Measurements from ENCODE around the gene PDGFC.

DNA sequence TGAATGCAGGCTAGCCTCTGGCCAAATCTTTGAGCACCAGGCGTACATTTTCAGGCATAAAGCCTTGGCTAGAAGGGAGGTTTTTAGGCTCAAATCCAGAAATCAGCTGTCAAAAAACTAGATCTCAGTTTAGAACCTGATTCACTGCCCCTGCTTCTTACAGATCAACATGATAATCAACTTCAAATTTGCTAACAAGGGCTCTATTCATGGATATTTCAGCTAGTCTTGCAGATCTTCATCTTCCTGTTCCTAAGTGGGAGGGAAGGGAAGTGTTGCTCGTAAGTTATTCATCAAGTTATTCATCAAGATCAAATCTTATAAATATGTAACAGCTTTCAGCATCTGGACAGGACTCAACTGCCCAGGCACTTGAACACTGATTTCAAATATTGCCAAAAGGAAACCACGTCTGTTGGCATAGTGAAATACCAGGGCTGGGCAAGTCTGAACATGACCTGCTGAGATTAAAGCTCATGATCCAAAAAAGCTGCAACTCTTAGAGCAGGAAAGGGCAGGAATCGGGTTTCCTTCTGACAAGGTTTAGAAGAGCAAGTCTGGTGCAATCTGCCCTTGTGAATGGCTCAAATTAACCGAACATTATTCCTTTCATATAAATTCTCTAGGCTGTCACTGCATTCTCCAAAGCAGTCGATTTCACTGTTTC, 200.3 kb downstream of the PDGFC start:
- TF ChIP-seq, protein P1, sequence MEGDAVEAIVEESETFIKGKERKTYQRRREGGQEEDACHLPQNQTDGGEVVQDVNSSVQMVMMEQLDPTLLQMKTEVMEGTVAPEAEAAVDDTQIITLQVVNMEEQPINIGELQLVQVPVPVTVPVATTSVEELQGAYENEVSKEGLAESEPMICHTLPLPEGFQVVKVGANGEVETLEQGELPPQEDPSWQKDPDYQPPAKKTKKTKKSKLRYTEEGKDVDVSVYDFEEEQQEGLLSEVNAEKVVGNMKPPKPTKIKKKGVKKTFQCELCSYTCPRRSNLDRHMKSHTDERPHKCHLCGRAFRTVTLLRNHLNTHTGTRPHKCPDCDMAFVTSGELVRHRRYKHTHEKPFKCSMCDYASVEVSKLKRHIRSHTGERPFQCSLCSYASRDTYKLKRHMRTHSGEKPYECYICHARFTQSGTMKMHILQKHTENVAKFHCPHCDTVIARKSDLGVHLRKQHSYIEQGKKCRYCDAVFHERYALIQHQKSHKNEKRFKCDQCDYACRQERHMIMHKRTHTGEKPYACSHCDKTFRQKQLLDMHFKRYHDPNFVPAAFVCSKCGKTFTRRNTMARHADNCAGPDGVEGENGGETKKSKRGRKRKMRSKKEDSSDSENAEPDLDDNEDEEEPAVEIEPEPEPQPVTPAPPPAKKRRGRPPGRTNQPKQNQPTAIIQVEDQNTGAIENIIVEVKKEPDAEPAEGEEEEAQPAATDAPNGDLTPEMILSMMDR (IDR thresholded peaks at IDR 0.05; ENCODE audit: borderline replicate concordance, extremely low read depth, low read length, poor library complexity, severe bottlenecking): no peak
- no peak for TF ChIP-seq EZH2 (IDR thresholded peaks at IDR 0.05; ENCODE audit: borderline replicate concordance, low read depth, low read length, severe bottlenecking)

All from DND-41 (cell line).